ENCODE results near the gene SZRD1. TPM values are rescaled to one million over a fixed set of nuclear protein-coding genes. Genes with fewer than 3 reads are reported as not detected.

Gene SZRD1
- total and polyA plus RNA-seq, 9 of the 15 experiments (the other 6 are each of a cell fraction or from before 2014, with no cell fraction given): 3.9 to 149 (median 82.5) TPM

- TF ChIP-seq PHF8 (IDR thresholded peaks at IDR 0.05; ENCODE audit: borderline replicate concordance, low read length) (peak; percentile 98), ZBTB5 (IDR thresholded peaks at IDR 0.05) (no peak), SIRT6 (IDR thresholded peaks at IDR 0.05; ENCODE audit: low read depth, low read length) (peak; percentile 9), ZNF197 (CRISPR knock-in tag; IDR thresholded peaks at IDR 0.05; ENCODE audit: low read depth) (no peak), EP400 (IDR thresholded peaks at IDR 0.05) (peak; percentile 72), FOXJ3 (CRISPR knock-in tag; IDR thresholded peaks at IDR 0.05) (no peak), CREM (IDR thresholded peaks at IDR 0.05; ENCODE audit: low read depth) (peak; percentile 96), POLR3G (IDR thresholded peaks at IDR 0.05; ENCODE audit: extremely low read depth, insufficient read length, insufficient replicate concordance) (no peak), ZNF41 (CRISPR knock-in tag; conservative IDR thresholded peaks at IDR 0.05) (0 out of 2 replicates have a peak, but pooled peaks have one; percentile 42), ZNF24 (IDR thresholded peaks at IDR 0.05) (0 out of 2 replicates have a peak, but pooled peaks have one; percentile 70), ZNF518B (CRISPR knock-in tag; IDR thresholded peaks at IDR 0.05) (no peak), FOXA3 (CRISPR knock-in tag; conservative IDR thresholded peaks at IDR 0.05 in 1 of 2, IDR thresholded peaks at IDR 0.05 in 1 of 2) (0 out of 4 replicates have a peak, but pooled peaks of 1 of the 2 experiments have one; percentile 39), KAT7 (CRISPR knock-in tag; IDR thresholded peaks at IDR 0.05; ENCODE audit: borderline replicate concordance) (peak; percentile 89), ZNF408 (CRISPR knock-in tag; IDR thresholded peaks at IDR 0.05; ENCODE audit: low read depth) (no peak), ZZZ3 (IDR thresholded peaks at IDR 0.05) (no peak), U2AF1 (optimal IDR thresholded peaks at IDR 0.05; ENCODE audit: low read depth, low read length) (peak; percentile 73)
- TF ChIP-seq, protein P1, sequence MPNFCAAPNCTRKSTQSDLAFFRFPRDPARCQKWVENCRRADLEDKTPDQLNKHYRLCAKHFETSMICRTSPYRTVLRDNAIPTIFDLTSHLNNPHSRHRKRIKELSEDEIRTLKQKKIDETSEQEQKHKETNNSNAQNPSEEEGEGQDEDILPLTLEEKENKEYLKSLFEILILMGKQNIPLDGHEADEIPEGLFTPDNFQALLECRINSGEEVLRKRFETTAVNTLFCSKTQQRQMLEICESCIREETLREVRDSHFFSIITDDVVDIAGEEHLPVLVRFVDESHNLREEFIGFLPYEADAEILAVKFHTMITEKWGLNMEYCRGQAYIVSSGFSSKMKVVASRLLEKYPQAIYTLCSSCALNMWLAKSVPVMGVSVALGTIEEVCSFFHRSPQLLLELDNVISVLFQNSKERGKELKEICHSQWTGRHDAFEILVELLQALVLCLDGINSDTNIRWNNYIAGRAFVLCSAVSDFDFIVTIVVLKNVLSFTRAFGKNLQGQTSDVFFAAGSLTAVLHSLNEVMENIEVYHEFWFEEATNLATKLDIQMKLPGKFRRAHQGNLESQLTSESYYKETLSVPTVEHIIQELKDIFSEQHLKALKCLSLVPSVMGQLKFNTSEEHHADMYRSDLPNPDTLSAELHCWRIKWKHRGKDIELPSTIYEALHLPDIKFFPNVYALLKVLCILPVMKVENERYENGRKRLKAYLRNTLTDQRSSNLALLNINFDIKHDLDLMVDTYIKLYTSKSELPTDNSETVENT (CRISPR knock-in tag; IDR thresholded peaks at IDR 0.05): peak; percentile 93
- TF ChIP-seq, protein P2, sequence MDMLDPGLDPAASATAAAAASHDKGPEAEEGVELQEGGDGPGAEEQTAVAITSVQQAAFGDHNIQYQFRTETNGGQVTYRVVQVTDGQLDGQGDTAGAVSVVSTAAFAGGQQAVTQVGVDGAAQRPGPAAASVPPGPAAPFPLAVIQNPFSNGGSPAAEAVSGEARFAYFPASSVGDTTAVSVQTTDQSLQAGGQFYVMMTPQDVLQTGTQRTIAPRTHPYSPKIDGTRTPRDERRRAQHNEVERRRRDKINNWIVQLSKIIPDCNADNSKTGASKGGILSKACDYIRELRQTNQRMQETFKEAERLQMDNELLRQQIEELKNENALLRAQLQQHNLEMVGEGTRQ (CRISPR knock-in tag; IDR thresholded peaks at IDR 0.05): no peak
Measured at GRCh38 chr1:16351994-16352841, 14.8 kb upstream of the SZRD1 start, which contains the start of gene FBXO42 (continued).
